Nephron (organoid): ENCODE measurements around the gene TMEM95.
"Not testable (repeated sequence)": the region's sequence is repeated elsewhere in the genome, so short reads cannot be mapped to it uniquely, and the experiment has no call there.

Source experiments
- H3K27ac Mint-ChIP-seq, 3 experiments: 2 replicates each; pipeline ENCODE4 v1.8.0; 2020; ENCODE audit warnings: mixed read lengths in 3 of 3, mild to moderate bottlenecking in 2 of 3, moderate library complexity in 1 of 3
- H3K27me3 Mint-ChIP-seq: 2 replicates; pipeline ENCODE4 v1.8.0; 2021; ENCODE audit warnings: low read depth, mild to moderate bottlenecking, moderate library complexity, mixed read lengths
- H3K36me3 Mint-ChIP-seq: 2 replicates; pipeline ENCODE4 v1.8.0; 2020; ENCODE audit warnings: low read depth, mixed read lengths
- H3K4me1 Mint-ChIP-seq: 2 replicates; pipeline ENCODE4 v1.8.0; 2020; ENCODE audit warnings: mixed read lengths
- H3K4me3 Mint-ChIP-seq, 3 experiments: 2 replicates each; pipeline ENCODE4 v1.8.0; 2020; ENCODE audit warnings: mild to moderate bottlenecking in 3 of 3, mixed read lengths in 3 of 3, moderate library complexity in 2 of 3
- H3K9me3 Mint-ChIP-seq: 2 replicates; pipeline ENCODE4 v1.8.0; 2020; ENCODE audit warnings: mixed read lengths
- TF ChIP-seq, protein P1 (sequence below), 3 experiments: fragments of 200-600 bp; sonication (generic); IDR thresholded peaks; one replicate each; pipeline ENCODE4 v1.5.0; 2021; ENCODE audit warnings: antibody characterized with exemption in 3 of 3; ENCODE audit not compliant: unreplicated experiment in 3 of 3

TMEM95 gene

GRCh38 chr17:7332111-7332510 is 22.8 kb upstream of the TMEM95 start:
- H3K9me3 Mint-ChIP-seq, result no peaks in the 10 kb centered on the region
- H3K27me3 Mint-ChIP-seq, result peaks cover 6% of the 10 kb centered on the region
- TF ChIP-seq, protein P1, sequence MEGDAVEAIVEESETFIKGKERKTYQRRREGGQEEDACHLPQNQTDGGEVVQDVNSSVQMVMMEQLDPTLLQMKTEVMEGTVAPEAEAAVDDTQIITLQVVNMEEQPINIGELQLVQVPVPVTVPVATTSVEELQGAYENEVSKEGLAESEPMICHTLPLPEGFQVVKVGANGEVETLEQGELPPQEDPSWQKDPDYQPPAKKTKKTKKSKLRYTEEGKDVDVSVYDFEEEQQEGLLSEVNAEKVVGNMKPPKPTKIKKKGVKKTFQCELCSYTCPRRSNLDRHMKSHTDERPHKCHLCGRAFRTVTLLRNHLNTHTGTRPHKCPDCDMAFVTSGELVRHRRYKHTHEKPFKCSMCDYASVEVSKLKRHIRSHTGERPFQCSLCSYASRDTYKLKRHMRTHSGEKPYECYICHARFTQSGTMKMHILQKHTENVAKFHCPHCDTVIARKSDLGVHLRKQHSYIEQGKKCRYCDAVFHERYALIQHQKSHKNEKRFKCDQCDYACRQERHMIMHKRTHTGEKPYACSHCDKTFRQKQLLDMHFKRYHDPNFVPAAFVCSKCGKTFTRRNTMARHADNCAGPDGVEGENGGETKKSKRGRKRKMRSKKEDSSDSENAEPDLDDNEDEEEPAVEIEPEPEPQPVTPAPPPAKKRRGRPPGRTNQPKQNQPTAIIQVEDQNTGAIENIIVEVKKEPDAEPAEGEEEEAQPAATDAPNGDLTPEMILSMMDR (IDR thresholded peaks at IDR 0.05; ENCODE audit: unreplicated experiment in 3 of 3), result no peak
- H3K4me1 Mint-ChIP-seq, result peaks cover 30% of the 10 kb centered on the region
- peak overlapping the region; percentile 61 to 91 (median 62) for H3K27ac Mint-ChIP-seq
- H3K36me3 Mint-ChIP-seq, result no peaks in the 10 kb centered on the region
- peak overlapping the region; percentile 11 to 52 (median 48) for H3K4me3 Mint-ChIP-seq

DNA sequence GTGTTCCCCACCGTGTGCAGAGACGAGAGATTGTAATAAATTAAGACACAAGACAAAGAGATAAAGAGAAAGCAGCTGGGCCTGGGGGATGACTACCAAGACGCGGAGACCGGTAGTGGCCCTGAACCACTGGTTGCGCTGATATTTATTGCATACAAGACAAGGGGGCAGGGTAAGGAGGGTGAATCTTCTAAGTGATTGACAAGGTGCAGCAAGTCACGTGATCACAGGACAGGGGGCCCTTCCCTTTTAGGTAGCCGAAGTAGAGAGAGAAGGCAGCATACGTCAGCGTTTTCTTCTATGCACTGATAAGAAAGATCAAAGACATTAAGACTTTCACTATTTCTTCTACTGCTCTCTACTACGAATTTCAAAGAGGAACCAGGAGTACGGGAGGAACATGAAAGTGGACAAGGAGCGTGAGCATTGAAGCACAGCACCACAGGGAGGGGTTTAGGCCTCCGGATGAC is 22.3 kb upstream of the TMEM95 start:
- H3K27me3 Mint-ChIP-seq, H3K9me3 Mint-ChIP-seq, H3K36me3 Mint-ChIP-seq: not testable (repeated sequence)
- Mint-ChIP-seq H3K4me3 (peak overlapping the region; percentile 48 to 60 (median 52)), H3K4me1 (peaks cover 28% of the 10 kb centered on the region), H3K27ac (peak overlapping the region; percentile 61 to 91 (median 62))

GRCh38 chr17:7334938-7335538 is 19.9 kb upstream of the TMEM95 start:
- Mint-ChIP-seq H3K4me3 (no peak overlapping the region), H3K36me3 (no peaks in the 10 kb centered on the region), H3K27me3 (peaks cover 6% of the 10 kb centered on the region), H3K4me1 (peaks cover 10% of the 10 kb centered on the region), H3K27ac (no peak overlapping the region), H3K9me3 (no peaks in the 10 kb centered on the region)
- TF ChIP-seq, protein P1 (IDR thresholded peaks at IDR 0.05; ENCODE audit: unreplicated experiment in 3 of 3), result no peak

DNA sequence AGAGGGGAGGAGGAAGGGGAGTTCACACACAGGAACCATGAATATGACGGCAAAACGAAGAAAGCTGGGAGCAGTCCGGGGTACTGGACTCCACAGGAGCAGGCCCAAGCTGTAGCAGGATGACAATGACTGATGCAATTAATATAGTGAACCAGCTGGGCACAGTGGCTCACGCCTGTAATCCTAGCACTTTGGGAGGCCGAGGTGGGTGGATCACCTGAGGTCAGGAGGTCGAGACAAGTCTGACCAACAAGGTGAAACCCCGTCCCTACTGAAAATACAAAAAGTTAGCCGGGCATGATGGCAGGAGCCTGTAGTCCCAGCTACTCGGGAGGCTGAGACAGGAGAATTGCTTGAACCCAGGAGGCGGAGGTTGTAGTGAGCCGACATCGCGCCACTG is 19.2 kb upstream of the TMEM95 start:
- H3K9me3 Mint-ChIP-seq, H3K27ac Mint-ChIP-seq, H3K4me1 Mint-ChIP-seq, H3K4me3 Mint-ChIP-seq, H3K27me3 Mint-ChIP-seq, H3K36me3 Mint-ChIP-seq: not testable (repeated sequence)

- Mint-ChIP-seq H3K4me3 (no peak within 1 kb of the TSS), H3K36me3 (no peaks in the 10 kb centered on the region), H3K27me3 (peaks cover 6% of the 10 kb centered on the region), H3K9me3 (no peaks in the 10 kb centered on the region), H3K4me1 (peaks cover 8% of the 10 kb centered on the region), H3K27ac (no peak within 1 kb of the TSS)
- TF ChIP-seq, protein P1 (IDR thresholded peaks at IDR 0.05; ENCODE audit: unreplicated experiment in 3 of 3), result no peak
Measured at GRCh38 chr17:7336240-7337175, 18.4 kb upstream of the TMEM95 start, which contains the start of gene ACAP1. Gene ACAP1, plus strand, starts transcription at chr17:7336529. Its CDS starts 206 bp downstream, at chr17:7336735.

DNA sequence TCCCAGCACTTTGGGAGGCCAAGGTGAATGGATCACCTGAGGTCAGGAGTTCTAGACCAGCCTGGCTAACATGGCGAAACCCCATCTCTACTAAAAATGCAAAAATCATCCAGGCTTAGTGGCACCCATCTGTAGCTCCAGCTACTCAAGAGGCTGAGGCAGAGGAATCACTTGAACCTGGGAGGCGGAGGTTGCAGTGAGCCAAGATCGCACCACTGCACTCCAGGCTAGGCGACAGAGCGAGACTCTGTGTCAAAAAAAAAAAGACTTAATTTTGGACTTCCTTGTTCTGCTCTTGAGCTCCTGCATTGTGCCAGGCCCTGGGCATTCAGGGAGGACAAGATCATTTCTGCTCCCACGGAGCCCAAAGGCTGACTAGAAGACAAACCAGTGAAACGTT is 17.4 kb upstream of the TMEM95 start:
- not testable (repeated sequence) for H3K9me3 Mint-ChIP-seq, H3K4me3 Mint-ChIP-seq, H3K36me3 Mint-ChIP-seq, H3K27me3 Mint-ChIP-seq, H3K27ac Mint-ChIP-seq, H3K4me1 Mint-ChIP-seq

DNA sequence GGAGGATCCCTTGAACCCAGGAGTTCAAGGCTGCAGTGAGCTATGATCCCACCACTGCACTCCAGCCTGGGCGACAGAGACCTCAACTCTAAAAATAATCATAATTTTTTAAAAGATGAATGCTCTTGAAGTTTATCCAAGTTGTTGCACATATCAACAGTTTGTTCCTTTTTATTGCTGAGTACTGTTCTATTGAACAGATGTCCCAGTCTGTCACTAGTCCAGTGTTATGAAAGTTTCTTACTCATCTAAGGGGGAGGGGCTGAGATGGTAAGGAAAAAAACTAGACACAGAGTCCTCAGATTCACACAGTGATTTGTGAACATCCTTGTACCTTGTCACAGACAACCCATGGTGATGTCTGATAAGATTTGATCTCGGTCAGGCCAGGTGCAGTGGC is 14.8 kb upstream of the TMEM95 start:
- Mint-ChIP-seq H3K4me1 (no peaks in the 10 kb centered on the region), H3K36me3 (no peaks in the 10 kb centered on the region), H3K9me3 (no peaks in the 10 kb centered on the region), H3K27me3 (peaks cover 11% of the 10 kb centered on the region), H3K27ac (no peak overlapping the region), H3K4me3 (no peak overlapping the region)
- TF ChIP-seq, protein P1 (IDR thresholded peaks at IDR 0.05; ENCODE audit: unreplicated experiment in 3 of 3), result no peak
